Panc1 (cell line): Measurements from ENCODE around the gene SNED1. TPM values are rescaled to one million over a fixed set of nuclear protein-coding genes. Genes with fewer than 3 reads are reported as not detected.

Source experiments
- ATAC-seq: fragments of 200-7000 bp; cut with Tn5 transposase; 2 replicates; pipeline ENCODE4 v1.9.1; 2020; ENCODE audit warnings: mild to moderate bottlenecking, moderate library complexity
- BruUV-seq: library from RNA; stranded (reverse); fragments of 400-500 nt; replicated peaks from 2 replicates; lab custom pipeline; 2021; lab: Mats Ljungman, UMichigan
- CTCF ChIA-PET: fragments of 300-600 bp; sonication (Branson Sonifier 250); formaldehyde crosslinking; loops from one replicate; lab custom pipeline; 2022; ENCODE audit warnings: antibody characterized with exemption; lab: Charles Lee
- POLR2A ChIA-PET: fragments of 300-600 bp; sonication (Branson Sonifier 250); formaldehyde crosslinking; loops from one replicate; lab custom pipeline; 2022; ENCODE audit warnings: antibody characterized with exemption; lab: Charles Lee
- DNase-seq: peaks from one replicate; pipeline ENCODE4 v3.0.0-alpha.2; 2010; ENCODE audit warnings: low read depth, low spot score
- H3K27ac ChIP-seq: 2 replicates; pipeline ENCODE4 v1.5.1; 2011; ENCODE audit warnings: mild to moderate bottlenecking, low read length, inconsistent platforms
- H3K27me3 ChIP-seq: fragments of 200-500 bp; sonication (Bioruptor generic); 2 replicates; pipeline ENCODE4 v1.6.0; 2014; ENCODE audit warnings: low read length, inconsistent platforms; ENCODE audit not compliant: control insufficient read depth, insufficient read depth
- H3K36me3 ChIP-seq: fragments of 200-500 bp; sonication (Bioruptor generic); 2 replicates; pipeline ENCODE4 v1.5.1; 2014; ENCODE audit warnings: inconsistent platforms, mild to moderate bottlenecking, low read length, moderate library complexity; ENCODE audit not compliant: control insufficient read depth, insufficient read depth
- H3K4me1 ChIP-seq: 2 replicates; pipeline ENCODE4 v1.5.1; 2011; ENCODE audit warnings: inconsistent platforms, mild to moderate bottlenecking, low read length, moderate library complexity; ENCODE audit not compliant: control insufficient read depth, insufficient read depth
- H3K4me3 ChIP-seq, 2 experiments: 2 replicates each; pipeline ENCODE4 v1.5.1; 2011 to 2012; ENCODE audit warnings: low read depth in 2 of 2, low read length in 2 of 2, mild to moderate bottlenecking in 2 of 2, inconsistent platforms in 1 of 2, moderate library complexity in 1 of 2
- H3K9me3 ChIP-seq: fragments of 200-500 bp; sonication (Bioruptor generic); 2 replicates; pipeline ENCODE4 v1.5.1; 2014; ENCODE audit warnings: low read depth, mild to moderate bottlenecking, inconsistent platforms, low read length, moderate library complexity; ENCODE audit not compliant: control insufficient read depth, insufficient read depth
- POLR2AphosphoS5 ChIP-seq: IDR thresholded peaks from 2 replicates; pipeline ENCODE4 v1.6.1; 2012; ENCODE audit warnings: mild to moderate bottlenecking, low read depth, low read length, moderate library complexity
- SIN3A ChIP-seq: IDR thresholded peaks from 2 replicates; pipeline ENCODE4 v1.6.1; 2012; ENCODE audit warnings: low read depth, mild to moderate bottlenecking, low read length, moderate library complexity, borderline replicate concordance; ENCODE audit not compliant: insufficient read depth
- TCF7L2 ChIP-seq: IDR thresholded peaks from 2 replicates; pipeline ENCODE4 v1.6.1; 2011; ENCODE audit warnings: mild to moderate bottlenecking, low read depth, low read length, inconsistent platforms
- in situ Hi-C: cut with HindIII; loops from 2 replicates; pipeline ENCODE4 v1.10.0; 2016; ENCODE audit warnings: low sequenced_read_pairs, low pct_unique_long_range_greater_than_20kb
- intact Hi-C: fragments of 100-400 bp; cut with micrococcal nuclease; formaldehyde crosslinking; loops from one replicate; pipeline ENCODE4 v1.10.0; 2022; ENCODE audit not compliant: unreplicated experiment
- total RNA-seq: library from RNA; stranded (reverse); gene quantifications from one replicate; pipeline ENCODE4 v1.2.1, GENCODE V29; 2021; ENCODE audit not compliant: unreplicated experiment
- TF ChIP-seq, protein P1 (sequence below), 2 experiments: IDR thresholded peaks; 2 replicates each; pipeline ENCODE4 v1.6.1; 2011 to 2012; ENCODE audit warnings: low read depth in 2 of 2, control low read depth in 1 of 2, low read length in 1 of 2, mild to moderate bottlenecking in 1 of 2, moderate library complexity in 1 of 2; ENCODE audit not compliant: insufficient read depth in 1 of 2
- TF ChIP-seq, protein P2 (sequence below): fragments of 450-650 bp; IDR thresholded peaks from 2 replicates; pipeline ENCODE4 v1.5.1; 2017; ENCODE audit warnings: mild to moderate bottlenecking

The SNED1 gene
- total RNA-seq, 1 experiment from 2014 or later = 11.0 TPM

DNA sequence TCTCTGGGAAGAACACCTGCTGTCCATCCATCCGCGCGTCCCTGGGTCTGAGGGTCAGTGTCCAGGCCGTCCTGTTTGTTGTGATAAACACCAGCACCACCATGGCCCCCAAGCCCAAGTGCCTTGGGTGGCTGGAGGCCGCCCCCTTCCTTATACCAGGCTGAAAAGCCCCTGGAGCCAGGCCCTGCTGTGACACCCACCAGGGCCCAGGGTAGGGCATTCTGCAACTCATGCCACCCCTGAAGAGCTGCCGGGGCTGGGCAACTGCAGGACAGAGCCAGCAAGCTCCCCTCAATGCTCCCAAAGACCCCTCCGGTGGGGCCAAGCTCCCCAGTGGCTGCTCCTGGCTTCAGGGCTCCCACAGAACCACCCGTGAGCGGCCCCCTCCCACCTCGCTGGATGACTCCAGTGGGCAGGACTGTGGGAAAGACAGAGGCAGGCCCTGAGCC is 31.9 kb upstream of the SNED1 start:
- TF ChIP-seq, protein P1, sequence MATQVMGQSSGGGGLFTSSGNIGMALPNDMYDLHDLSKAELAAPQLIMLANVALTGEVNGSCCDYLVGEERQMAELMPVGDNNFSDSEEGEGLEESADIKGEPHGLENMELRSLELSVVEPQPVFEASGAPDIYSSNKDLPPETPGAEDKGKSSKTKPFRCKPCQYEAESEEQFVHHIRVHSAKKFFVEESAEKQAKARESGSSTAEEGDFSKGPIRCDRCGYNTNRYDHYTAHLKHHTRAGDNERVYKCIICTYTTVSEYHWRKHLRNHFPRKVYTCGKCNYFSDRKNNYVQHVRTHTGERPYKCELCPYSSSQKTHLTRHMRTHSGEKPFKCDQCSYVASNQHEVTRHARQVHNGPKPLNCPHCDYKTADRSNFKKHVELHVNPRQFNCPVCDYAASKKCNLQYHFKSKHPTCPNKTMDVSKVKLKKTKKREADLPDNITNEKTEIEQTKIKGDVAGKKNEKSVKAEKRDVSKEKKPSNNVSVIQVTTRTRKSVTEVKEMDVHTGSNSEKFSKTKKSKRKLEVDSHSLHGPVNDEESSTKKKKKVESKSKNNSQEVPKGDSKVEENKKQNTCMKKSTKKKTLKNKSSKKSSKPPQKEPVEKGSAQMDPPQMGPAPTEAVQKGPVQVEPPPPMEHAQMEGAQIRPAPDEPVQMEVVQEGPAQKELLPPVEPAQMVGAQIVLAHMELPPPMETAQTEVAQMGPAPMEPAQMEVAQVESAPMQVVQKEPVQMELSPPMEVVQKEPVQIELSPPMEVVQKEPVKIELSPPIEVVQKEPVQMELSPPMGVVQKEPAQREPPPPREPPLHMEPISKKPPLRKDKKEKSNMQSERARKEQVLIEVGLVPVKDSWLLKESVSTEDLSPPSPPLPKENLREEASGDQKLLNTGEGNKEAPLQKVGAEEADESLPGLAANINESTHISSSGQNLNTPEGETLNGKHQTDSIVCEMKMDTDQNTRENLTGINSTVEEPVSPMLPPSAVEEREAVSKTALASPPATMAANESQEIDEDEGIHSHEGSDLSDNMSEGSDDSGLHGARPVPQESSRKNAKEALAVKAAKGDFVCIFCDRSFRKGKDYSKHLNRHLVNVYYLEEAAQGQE (IDR thresholded peaks at IDR 0.05; ENCODE audit: insufficient read depth in 1 of 2, low read depth in 2 of 2, low read length in 1 of 2) = no peak
- TF ChIP-seq, protein P2, sequence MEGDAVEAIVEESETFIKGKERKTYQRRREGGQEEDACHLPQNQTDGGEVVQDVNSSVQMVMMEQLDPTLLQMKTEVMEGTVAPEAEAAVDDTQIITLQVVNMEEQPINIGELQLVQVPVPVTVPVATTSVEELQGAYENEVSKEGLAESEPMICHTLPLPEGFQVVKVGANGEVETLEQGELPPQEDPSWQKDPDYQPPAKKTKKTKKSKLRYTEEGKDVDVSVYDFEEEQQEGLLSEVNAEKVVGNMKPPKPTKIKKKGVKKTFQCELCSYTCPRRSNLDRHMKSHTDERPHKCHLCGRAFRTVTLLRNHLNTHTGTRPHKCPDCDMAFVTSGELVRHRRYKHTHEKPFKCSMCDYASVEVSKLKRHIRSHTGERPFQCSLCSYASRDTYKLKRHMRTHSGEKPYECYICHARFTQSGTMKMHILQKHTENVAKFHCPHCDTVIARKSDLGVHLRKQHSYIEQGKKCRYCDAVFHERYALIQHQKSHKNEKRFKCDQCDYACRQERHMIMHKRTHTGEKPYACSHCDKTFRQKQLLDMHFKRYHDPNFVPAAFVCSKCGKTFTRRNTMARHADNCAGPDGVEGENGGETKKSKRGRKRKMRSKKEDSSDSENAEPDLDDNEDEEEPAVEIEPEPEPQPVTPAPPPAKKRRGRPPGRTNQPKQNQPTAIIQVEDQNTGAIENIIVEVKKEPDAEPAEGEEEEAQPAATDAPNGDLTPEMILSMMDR = no peak
- TF ChIP-seq SIN3A (no peak), POLR2AphosphoS5 (no peak), TCF7L2 (no peak)
- Histone ChIP-seq H3K36me3 (no peaks in the 10 kb centered on the region), H3K4me3 (no peak overlapping the region), H3K27ac (no peak overlapping the region), H3K4me1 (no peaks in the 10 kb centered on the region), H3K9me3 (no peaks in the 10 kb centered on the region), H3K27me3 (no peaks in the 10 kb centered on the region)
- ATAC-seq = no peak
- ChIA-PET POLR2A (interaction anchor here (0.6 kb wide), 1 partner anchor 9 kb away, joined by 8 read pairs; no protein-coding TSS in a partner anchor), CTCF (no interaction called here)
- in situ Hi-C loops (no loop called here), intact Hi-C loops (no loop called here)
- no TSS peak for BruUV-seq
- no peak for DNase-seq

DNA sequence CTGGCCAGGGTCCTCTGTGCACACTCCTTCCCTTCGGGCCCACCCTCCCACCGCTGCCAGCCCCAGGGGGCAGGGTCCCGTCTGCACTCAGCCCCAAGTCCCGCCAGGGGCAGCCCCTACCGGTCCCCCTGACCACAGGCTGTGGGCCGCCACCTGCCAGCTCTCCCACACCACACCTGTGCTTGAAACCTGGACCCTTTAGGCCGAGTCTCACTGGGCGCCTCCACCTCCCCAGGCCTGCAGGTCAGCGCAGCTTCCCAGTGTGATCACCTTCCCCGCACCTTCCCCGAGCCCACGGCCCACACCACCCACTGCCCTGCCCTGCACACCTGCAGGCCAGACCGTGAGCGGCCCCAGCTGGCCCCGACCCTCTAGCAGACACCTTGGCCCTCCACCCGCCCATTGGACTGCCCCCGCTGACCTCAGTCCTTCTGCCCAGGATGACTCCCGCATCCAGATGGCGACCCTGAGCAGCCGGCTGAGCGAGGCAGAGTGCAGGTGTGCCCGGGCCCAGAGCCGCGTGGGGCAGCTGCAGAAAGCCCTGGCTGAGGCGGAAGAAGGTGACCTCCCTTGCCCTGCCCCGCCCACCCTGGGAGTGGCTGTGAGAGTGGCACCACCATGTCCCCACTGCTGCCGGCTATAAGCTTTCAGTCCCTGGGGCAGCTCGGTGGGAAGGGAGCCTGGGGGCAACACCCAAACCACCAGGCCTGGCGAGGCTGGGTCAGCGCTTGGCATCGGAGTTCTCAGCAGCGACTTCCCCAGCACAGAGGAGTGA is 31.3 kb upstream of the SNED1 start:
- no peaks in the 10 kb centered on the region for H3K4me1 ChIP-seq
- intact Hi-C loops (no loop called here), in situ Hi-C loops (no loop called here)
- no peak for DNase-seq
- CTCF ChIA-PET = no interaction called here
- H3K4me3 ChIP-seq = no peak overlapping the region
- no peak overlapping the region for H3K27ac ChIP-seq
- POLR2A ChIA-PET = interaction anchor here (0.6 kb wide), 1 partner anchor 8 kb away, joined by 8 read pairs; no protein-coding TSS in a partner anchor
- no peak for ATAC-seq
- no peaks in the 10 kb centered on the region for H3K36me3 ChIP-seq
- no peaks in the 10 kb centered on the region for H3K27me3 ChIP-seq
- TF ChIP-seq TCF7L2 (no peak), POLR2AphosphoS5 (no peak)
- H3K9me3 ChIP-seq = no peaks in the 10 kb centered on the region
- BruUV-seq = no TSS peak
